ENCODE results near the gene VIPR2.

VIPR2 gene

DNA sequence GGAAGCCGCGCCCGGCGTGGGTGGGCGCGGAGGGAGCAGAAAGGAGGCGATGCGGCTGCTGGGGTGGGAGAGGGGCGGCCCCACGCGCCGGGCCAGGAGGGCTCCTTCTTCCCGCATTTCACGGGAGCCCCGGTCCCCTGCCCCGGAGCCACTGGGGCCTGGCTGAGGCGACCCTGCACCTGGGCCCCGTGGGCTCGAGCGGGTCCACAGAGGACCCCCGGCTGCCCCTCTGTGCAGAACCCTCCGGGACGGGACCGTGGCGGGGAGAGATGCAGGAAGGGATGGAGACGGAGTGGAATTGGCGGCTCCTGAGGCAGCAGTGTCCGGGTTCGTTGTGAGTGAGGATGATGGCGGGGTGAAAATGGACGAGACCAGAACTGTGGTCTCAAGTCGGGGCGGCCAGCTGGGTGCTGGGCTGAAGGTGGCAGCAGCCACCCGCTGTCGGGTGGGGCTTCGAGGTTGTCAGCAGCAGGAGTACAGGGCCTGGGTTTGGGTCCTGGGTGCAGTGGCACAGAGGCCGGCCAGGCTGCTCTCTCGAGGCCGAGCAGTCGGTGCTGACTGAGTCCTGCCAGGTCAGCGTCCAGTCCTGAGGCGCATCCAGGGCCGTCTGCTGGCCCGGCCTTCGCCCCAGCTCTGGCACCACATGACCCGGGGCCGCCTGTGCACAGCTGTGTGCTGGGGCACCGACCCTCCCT lies 80.4 kb downstream of the VIPR2 start:
- TF ChIP-seq, protein P1, sequence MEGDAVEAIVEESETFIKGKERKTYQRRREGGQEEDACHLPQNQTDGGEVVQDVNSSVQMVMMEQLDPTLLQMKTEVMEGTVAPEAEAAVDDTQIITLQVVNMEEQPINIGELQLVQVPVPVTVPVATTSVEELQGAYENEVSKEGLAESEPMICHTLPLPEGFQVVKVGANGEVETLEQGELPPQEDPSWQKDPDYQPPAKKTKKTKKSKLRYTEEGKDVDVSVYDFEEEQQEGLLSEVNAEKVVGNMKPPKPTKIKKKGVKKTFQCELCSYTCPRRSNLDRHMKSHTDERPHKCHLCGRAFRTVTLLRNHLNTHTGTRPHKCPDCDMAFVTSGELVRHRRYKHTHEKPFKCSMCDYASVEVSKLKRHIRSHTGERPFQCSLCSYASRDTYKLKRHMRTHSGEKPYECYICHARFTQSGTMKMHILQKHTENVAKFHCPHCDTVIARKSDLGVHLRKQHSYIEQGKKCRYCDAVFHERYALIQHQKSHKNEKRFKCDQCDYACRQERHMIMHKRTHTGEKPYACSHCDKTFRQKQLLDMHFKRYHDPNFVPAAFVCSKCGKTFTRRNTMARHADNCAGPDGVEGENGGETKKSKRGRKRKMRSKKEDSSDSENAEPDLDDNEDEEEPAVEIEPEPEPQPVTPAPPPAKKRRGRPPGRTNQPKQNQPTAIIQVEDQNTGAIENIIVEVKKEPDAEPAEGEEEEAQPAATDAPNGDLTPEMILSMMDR (IDR thresholded peaks at IDR 0.05; ENCODE audit: low read depth, low read length), result no peak
- DNase-seq (ENCODE audit: low read depth in 2 of 2), result no peak
- no peak overlapping the region for H3K4me3 ChIP-seq (replicated peaks in 1 of 2; ENCODE audit: low read depth in 2 of 2, low read length in 2 of 2)

DNA sequence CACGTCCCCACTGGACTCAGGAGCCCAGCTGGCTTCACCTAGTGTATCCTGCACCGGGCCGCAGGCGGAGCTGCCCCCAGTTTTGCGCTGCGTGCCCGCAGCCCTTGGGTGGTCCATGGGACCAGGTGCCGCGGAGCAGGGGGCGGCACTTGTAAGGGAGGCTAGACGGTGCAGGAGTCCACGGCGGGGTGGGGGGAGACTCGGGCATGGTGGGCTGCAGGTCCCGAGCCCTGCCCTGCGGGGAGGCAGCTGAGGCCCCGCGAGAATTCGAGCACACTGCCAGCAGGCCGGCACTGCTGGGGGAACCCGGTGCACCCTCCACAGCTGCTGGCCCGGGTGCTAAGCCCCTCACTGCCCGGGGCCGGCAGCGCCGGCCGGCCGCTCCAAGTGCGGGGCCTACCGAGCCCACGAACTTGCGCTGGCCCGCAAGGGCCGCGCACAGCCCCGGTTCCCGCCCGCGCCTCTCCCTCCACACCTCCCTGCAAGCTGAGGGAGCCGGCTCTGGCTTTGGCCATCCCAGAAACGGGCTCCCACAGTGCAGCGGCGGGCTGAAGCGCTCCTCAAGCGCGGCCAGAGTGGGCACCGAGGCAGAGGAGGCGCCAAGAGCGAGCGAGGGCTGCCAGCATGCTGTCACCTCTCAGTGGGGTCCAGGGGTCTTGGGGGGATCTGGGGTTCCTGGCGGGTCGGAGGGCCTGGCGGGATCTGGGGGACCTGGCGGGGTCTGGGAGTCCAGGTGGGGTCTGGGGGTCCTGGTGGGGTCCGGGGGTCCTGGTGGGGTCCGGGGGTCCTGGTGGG lies 81.4 kb downstream of the VIPR2 start:
- TF ChIP-seq, protein P1 (IDR thresholded peaks at IDR 0.05; ENCODE audit: low read depth, low read length), result no peak
- DNase-seq (ENCODE audit: low read depth in 2 of 2), result no peak
- H3K4me3 ChIP-seq (replicated peaks in 1 of 2; ENCODE audit: low read depth in 2 of 2, low read length in 2 of 2), result no peak overlapping the region

GRCh38 chr7:159062569-159062968 lies 82.1 kb downstream of the VIPR2 start:
- DNase-seq (ENCODE audit: low read depth in 2 of 2), result no peak
- H3K4me3 ChIP-seq (replicated peaks in 1 of 2; ENCODE audit: low read depth in 2 of 2, low read length in 2 of 2), result no peak overlapping the region
- TF ChIP-seq, protein P1 (IDR thresholded peaks at IDR 0.05; ENCODE audit: low read depth, low read length), result no peak

- TF ChIP-seq, protein P1 (IDR thresholded peaks at IDR 0.05; ENCODE audit: low read depth, low read length), result no peak
- no peak for DNase-seq (ENCODE audit: low read depth in 2 of 2)
Measured at GRCh38 chr7:159061674-159062212, 82.9 kb downstream of the VIPR2 start.

GRCh38 chr7:159061209-159061608 lies 83.5 kb downstream of the VIPR2 start:
- no peak overlapping the region for H3K4me3 ChIP-seq (replicated peaks in 1 of 2; ENCODE audit: low read depth in 2 of 2, low read length in 2 of 2)
- TF ChIP-seq, protein P1 (IDR thresholded peaks at IDR 0.05; ENCODE audit: low read depth, low read length), result no peak
- DNase-seq (ENCODE audit: low read depth in 2 of 2), result no peak

More at GRCh38 chr7:159061674-159062212, 82.9 kb downstream of the VIPR2 start:
- no peak overlapping the region for H3K4me3 ChIP-seq (replicated peaks in 1 of 2; ENCODE audit: low read depth in 2 of 2, low read length in 2 of 2)

DNA sequence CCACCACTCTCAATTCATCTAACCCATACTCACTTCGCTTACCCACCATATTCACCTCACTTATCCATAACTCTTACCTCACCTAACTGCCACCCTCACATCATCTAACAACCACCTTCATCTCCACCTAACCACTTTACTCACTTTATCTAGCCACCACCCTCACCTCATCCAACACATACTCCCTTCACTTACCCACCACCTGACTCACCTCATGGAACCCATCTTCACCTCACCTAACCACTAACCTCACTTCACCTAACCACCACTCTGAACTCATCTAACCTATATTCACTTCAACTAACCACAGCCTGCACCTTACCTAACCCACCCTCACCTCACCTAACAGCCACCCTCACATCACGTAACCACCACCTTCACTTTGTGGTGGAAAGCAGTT lies 84.2 kb downstream of the VIPR2 start:
- no peak for DNase-seq (ENCODE audit: low read depth in 2 of 2)
- H3K4me3 ChIP-seq (replicated peaks in 1 of 2; ENCODE audit: low read depth in 2 of 2, low read length in 2 of 2), result no peak overlapping the region
- TF ChIP-seq, protein P1 (IDR thresholded peaks at IDR 0.05; ENCODE audit: low read depth, low read length), result no peak
